ENCODE data around the gene EPS15. TPM values are rescaled to one million over a fixed set of nuclear protein-coding genes. Genes with fewer than 3 reads are reported as not detected.

The EPS15 gene
- total RNA-seq, 4 donors from 2014 or later: 56.9 to 80.5 (median 64.3) TPM

DNA sequence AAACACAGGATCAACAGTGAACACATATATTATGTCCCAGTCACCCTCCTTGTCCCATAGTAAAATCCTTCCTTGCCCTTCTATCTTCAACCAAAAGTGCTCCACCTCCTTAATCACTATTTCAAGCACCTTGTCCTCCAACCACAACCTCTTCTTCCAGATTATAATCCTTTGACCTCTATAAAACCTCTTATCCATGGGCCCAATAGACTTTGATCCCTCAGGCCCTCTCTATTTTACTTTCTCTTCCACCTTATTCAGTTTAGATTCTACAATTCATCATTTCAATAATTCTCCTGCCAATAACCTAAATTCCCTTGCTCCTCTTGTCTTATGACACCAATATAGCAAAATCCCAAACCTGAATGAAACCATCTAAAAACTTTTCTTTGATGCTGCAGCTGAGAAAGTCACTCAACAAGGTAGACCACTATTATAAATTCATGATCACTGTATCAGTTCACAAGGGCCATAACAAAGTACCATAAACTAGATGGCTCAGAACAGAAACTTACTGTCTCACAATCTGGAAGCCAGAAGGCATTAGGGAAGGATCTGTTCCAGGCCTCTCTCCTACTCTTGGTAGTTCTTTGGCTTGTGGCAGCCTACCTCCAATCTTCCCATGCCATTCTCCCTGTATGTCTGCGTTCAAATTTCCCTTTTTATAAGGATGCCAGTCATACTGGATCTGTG lies 24.8 kb downstream of the EPS15 start:
- DNase-seq (ENCODE audit: low spot score in 2 of 2): no peak
- intact Hi-C loops (cut with DNase I; ENCODE audit: low total_unique reads): no loop called here
- TF ChIP-seq POLR2A (IDR thresholded peaks at IDR 0.05): no peak
- TF ChIP-seq, protein P1, sequence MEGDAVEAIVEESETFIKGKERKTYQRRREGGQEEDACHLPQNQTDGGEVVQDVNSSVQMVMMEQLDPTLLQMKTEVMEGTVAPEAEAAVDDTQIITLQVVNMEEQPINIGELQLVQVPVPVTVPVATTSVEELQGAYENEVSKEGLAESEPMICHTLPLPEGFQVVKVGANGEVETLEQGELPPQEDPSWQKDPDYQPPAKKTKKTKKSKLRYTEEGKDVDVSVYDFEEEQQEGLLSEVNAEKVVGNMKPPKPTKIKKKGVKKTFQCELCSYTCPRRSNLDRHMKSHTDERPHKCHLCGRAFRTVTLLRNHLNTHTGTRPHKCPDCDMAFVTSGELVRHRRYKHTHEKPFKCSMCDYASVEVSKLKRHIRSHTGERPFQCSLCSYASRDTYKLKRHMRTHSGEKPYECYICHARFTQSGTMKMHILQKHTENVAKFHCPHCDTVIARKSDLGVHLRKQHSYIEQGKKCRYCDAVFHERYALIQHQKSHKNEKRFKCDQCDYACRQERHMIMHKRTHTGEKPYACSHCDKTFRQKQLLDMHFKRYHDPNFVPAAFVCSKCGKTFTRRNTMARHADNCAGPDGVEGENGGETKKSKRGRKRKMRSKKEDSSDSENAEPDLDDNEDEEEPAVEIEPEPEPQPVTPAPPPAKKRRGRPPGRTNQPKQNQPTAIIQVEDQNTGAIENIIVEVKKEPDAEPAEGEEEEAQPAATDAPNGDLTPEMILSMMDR (IDR thresholded peaks at IDR 0.05): no peak
- WGBS, 2 donors: 77 to 82% methylated on average over 1 of the region's 1 CpG
- no peak overlapping the region for H3K4me3 ChIP-seq (ENCODE audit: low read depth, poor library complexity, severe bottlenecking)

DNA sequence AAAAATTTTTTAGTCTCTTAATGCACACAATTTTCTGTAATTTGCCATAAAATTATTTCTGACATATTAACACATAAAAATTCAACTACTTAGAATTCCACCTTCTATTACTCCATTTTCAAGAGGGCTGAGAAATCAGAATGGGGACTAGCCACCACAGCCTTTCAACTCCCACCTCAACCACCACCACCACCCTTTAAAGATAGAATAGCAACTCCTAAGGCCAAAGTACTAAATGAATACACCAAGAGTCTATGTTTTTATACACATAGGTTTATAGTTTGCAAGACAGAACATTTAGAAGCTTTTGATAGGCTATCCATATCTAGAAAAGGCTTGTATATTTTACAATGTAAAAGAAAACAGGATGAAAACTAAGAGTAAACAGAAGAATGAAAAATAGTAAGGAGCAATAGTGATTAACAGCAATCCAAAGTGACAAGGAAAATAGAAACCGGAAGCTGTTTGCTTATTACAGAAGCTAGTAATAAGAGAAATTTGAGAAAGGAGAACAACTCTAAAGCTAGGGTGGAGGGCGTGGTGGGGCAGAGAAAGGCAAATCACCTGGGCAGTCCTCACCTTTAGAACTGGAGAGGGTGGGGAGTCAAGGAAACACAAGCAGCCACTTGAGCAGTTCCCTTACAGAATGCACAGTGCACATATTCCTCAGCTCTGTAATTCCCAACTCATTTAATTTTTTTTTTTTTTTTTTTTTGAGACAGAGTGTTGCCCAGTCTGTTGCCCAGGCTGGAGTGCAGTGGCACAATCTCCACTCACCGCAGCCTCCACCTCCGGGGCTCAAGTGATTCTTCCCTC lies 27.7 kb downstream of the EPS15 start:
- WGBS, 2 donors: 57 to 62% methylated on average over 4 of the region's 4 CpGs
- intact Hi-C loops (cut with DNase I; ENCODE audit: low total_unique reads): no loop called here
- no peak for DNase-seq (ENCODE audit: low spot score in 2 of 2)
- no peak overlapping the region for H3K4me3 ChIP-seq (ENCODE audit: low read depth, poor library complexity, severe bottlenecking)
- TF ChIP-seq POLR2A (IDR thresholded peaks at IDR 0.05): no peak
- TF ChIP-seq, protein P1 (IDR thresholded peaks at IDR 0.05): no peak

DNA sequence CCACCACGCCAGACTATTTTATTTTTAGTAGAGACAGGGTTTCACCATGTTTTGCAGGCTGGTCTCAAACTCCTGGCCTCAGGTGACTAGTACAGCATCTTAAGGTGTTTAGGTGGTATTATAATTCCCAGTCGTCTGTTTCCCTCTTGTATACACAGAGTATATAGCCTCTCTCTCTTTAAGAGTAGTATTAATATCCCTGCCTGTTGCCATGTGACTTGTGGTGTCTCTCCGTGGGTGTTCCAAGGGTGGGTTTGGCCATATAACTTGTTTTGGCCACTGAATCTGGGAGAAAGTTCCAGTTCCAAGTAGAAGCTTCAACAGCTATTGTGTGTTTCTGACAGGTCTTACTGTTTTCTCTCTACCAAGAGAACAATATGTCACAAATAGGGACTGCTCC lies 29.6 kb downstream of the EPS15 start:
- 66 to 75% methylated on average over 3 of the region's 3 CpGs for WGBS, 2 donors
- DNase-seq (ENCODE audit: low spot score in 2 of 2): no peak
- no peak for TF ChIP-seq POLR2A (IDR thresholded peaks at IDR 0.05)
- TF ChIP-seq, protein P1 (IDR thresholded peaks at IDR 0.05): no peak
- H3K4me3 ChIP-seq (ENCODE audit: low read depth, poor library complexity, severe bottlenecking): no peak overlapping the region
- intact Hi-C loops (cut with DNase I; ENCODE audit: low total_unique reads): no loop called here

- no peak for DNase-seq (ENCODE audit: low spot score in 2 of 2)
- H3K4me3 ChIP-seq (ENCODE audit: low read depth, poor library complexity, severe bottlenecking): no peak overlapping the region
- 68 to 79% methylated on average over 4 of the region's 4 CpGs for WGBS, 2 donors
- intact Hi-C loops (cut with DNase I; ENCODE audit: low total_unique reads): no loop called here
- TF ChIP-seq, protein P1 (IDR thresholded peaks at IDR 0.05): no peak
- no peak for TF ChIP-seq POLR2A (IDR thresholded peaks at IDR 0.05)
These were observed 30.6 kb downstream of the EPS15 start for GRCh38 chr1:51488372-51489050.

DNA sequence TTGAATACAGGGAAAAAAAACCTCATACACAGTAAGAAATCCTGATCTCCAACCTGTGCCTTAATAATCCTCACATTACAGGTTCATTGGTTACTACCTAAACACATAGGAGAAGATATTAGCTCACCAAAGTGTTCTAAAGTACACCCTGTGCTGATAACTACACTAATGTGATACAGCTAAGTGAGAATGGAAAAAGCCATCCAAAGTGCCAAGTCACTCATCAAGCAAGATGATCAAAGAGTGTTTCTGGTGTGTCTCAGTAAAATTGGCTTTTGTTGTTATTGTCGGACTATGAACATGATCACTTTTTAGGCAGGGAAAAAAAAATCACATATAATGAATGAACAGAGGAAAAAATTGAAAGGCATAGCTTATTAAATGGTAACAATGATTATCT lies 31.4 kb downstream of the EPS15 start:
- intact Hi-C loops (cut with DNase I; ENCODE audit: low total_unique reads): no loop called here
- 50 to 54% methylated on average over 1 of the region's 1 CpG for WGBS, 2 donors
- H3K4me3 ChIP-seq (ENCODE audit: low read depth, poor library complexity, severe bottlenecking): no peak overlapping the region
- DNase-seq (ENCODE audit: low spot score in 2 of 2): no peak
- no peak for TF ChIP-seq POLR2A (IDR thresholded peaks at IDR 0.05)
- TF ChIP-seq, protein P1 (IDR thresholded peaks at IDR 0.05): no peak

Measured in lower leg skin (tissue), 4 donors.